A375 (cell line): ENCODE measurements around the gene CYSTM1. TPM values are rescaled to one million over a fixed set of nuclear protein-coding genes. Genes with fewer than 3 reads are reported as not detected.

Experiments
- total RNA-seq: library from RNA; depleted of rRNA; stranded (reverse); fragments of >200 nt; shearing (Covaris generic); gene quantifications from 2 replicates; pipeline ENCODE4 v1.2.3, GENCODE V29; 2014; rRNA removed

CYSTM1 gene, protein sequence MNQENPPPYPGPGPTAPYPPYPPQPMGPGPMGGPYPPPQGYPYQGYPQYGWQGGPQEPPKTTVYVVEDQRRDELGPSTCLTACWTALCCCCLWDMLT
- total RNA-seq: 20.3 TPM in 2 replicates

GRCh38 chr5:140174465-140175366 is at the start of gene CYSTM1:
TSS of gene CYSTM1 (plus strand) at chr5:140175188. CDS start at chr5:140194466, 19,278 bp downstream.

GRCh38 chr5:140125637-140126036 is 49.4 kb upstream of the CYSTM1 start, which contains the start of gene IGIP:
TSS of gene IGIP (plus strand) at chr5:140125937. CDS start at chr5:140128477, 2,540 bp downstream.

Other genes with a start within 250 kb of the CYSTM1 start
- 8.5 and 8.9 TPM in 2 replicates for gene NRG2, start 131.9 kb upstream of the CYSTM1 start, total RNA-seq
- gene PURA, start 61.1 kb upstream of the CYSTM1 start, total RNA-seq: 8.9 and 11.4 TPM in 2 replicates
- 0.72 and 1.4 TPM in 2 replicates for gene IGIP, start 49.3 kb upstream of the CYSTM1 start, total RNA-seq
- 62.6 and 83.2 TPM in 2 replicates for gene PFDN1, start 127.9 kb downstream of the CYSTM1 start, total RNA-seq
- 16.0 and 21.3 TPM in 2 replicates for gene HBEGF, start 171.4 kb downstream of the CYSTM1 start, total RNA-seq
- gene SLC4A9, start 185.0 kb downstream of the CYSTM1 start, total RNA-seq: not detected in 2 replicates
- gene ANKHD1, start 226.6 kb downstream of the CYSTM1 start, total RNA-seq: 63.8 and 77.6 TPM in 2 replicates